Heart left ventricle (tissue), 13 donors: ENCODE results near the gene PTPRN2.

Source experiments
- CTCF ChIP-seq, 12 donors: fragments of 200-600 bp; sonication (generic) in 4 of 12; IDR thresholded peaks; one replicate each; pipeline versions ENCODE4 v1.5.0 to v1.8.0; 2018 to 2022; ENCODE audit warnings: antibody characterized with exemption in 12 of 12, mild to moderate bottlenecking in 5 of 12
- POLR2A ChIP-seq, 2 donors: fragments of 450-650 bp; IDR thresholded peaks; one replicate each; pipeline ENCODE4 v1.6.1; 2017; ENCODE audit warnings: antibody characterized with exemption in 2 of 2, mild to moderate bottlenecking in 2 of 2, moderate library complexity in 2 of 2
- donor health status: ischemic (EF 13 %, LVEDD 7.1; RV severe dilation, severe dysfunction).
- donor health status: DM: no; HTN: yes; CAD: no.
- donor health status: DM: no; HTN: no; CAD: no.
- donor health status: ischemic (EF 25% LVEDD 6.9; RV normal size, moderate dysfunction).
- donor health status: ischemic (EF 25% LVEDD 5.7; RV mildly dilated, moderate dysfunction).
- donor health status: ischemic (EF 35%, LVEDD 5.7; RV mildly dilated, moderate dysfunction).
- donor health status: nonischemic (EF 11% LVEDD 7.7; RV severe dilation, severe dysfunction).
- donor health status: DM: yes; HTN: yes; CAD: no.
- donor health status: PGD.
- donor health status: ischemic (EF 29% LVEDD 5.4; RV normal size, mild dysfunction).
- donor health status: nonischemic (EF 23%, LVEDD 6.1; RV moderate dilation, normal function).

GRCh38 chr7:157845203-157845835 lies 742.3 kb downstream of the PTPRN2 start:
- no peak for TF ChIP-seq CTCF (IDR thresholded peaks at IDR 0.05)
- no peak for TF ChIP-seq POLR2A (IDR thresholded peaks at IDR 0.05)
